Muscle of back (tissue), 11 donors: ENCODE measurements around the gene MPC1. TPM values are rescaled to one million over a fixed set of nuclear protein-coding genes. Genes with fewer than 3 reads are reported as not detected.

Experiments
- DNase-seq, 3 donors: peaks; one replicate each; pipeline versions ENCODE4 v3.0.0 to v3.0.0-alpha.2; 2013
- polyA plus RNA-seq, 10 donors: library from polyadenylated mRNA; unstranded; fragments of 120-200 nt; gene quantifications; one replicate each; pipeline ENCODE4 v1.2.1, GENCODE V29; 2013; ENCODE audit not compliant: insufficient read length in 10 of 10

MPC1 gene
- polyA plus RNA-seq, 10 donors, result 62.7 to 92.1 (median 76.0) TPM

DNA sequence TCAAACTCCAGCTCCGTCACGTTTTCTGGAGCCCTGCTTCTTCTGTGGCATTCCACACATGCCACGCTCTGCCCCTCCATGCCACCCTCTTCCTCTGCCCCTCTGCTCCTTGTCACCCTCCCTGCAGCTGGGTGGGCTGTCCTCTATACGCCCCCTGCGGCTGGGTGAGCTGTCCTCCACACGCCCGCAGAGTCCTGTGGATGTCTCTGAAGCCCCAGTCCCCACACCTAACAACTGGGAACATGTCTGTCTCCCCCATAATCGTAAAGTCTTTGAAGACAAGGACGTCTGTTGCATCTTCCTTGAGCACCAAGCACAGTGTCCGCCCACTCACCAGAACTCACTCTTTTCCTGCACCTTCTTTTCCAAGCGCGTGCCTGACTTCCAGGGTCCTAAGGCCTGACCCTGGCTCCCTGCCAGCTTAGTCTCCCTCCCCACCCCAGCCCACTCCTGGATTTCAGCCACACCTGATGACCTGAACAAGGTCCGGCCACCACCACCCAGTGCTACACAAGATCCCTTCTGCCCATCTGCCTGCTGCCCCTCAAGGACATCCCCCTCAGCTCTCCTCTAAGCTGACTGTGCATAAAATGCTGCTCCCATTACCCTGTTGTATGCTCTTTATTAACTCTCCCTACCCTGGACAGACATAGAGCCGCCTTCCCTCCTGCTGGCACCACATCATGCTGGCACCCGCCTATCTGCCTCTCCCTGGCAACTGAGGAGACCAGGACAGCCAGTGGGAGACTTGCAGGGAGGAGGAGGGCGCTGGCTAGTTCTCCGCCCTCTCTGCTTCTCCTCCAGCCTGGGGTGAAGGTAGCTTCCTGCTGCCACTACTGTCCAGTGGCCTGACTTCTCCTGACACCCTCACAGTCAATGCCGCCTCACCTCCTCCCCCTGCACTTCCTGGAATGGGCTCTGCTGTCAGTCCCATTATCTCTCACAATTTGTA is 63.8 kb downstream of the MPC1 start:
- DNase-seq, result peak in 1 of 3 donors; percentile 22

DNA sequence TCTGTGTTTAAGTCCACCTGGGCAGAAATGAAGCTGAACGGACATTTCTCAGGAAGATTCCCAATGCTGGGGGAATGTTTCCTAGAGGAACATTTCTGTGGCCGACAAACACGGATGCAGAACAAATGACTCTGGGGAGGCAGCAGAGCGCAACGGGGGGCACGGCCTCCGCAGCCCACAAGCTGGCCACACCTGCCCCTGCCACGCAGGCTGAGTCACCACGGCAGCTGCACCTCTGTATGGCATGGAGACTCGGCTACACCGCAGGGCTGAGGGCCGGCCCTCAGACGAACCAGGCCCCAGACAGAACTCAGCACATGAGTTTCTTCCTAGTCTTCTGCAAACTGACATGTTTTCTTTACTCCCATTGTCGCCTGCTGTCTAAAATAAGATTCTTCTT is 64.5 kb downstream of the MPC1 start:
- peak; percentile 44 to 62 (median 58) for DNase-seq

DNA sequence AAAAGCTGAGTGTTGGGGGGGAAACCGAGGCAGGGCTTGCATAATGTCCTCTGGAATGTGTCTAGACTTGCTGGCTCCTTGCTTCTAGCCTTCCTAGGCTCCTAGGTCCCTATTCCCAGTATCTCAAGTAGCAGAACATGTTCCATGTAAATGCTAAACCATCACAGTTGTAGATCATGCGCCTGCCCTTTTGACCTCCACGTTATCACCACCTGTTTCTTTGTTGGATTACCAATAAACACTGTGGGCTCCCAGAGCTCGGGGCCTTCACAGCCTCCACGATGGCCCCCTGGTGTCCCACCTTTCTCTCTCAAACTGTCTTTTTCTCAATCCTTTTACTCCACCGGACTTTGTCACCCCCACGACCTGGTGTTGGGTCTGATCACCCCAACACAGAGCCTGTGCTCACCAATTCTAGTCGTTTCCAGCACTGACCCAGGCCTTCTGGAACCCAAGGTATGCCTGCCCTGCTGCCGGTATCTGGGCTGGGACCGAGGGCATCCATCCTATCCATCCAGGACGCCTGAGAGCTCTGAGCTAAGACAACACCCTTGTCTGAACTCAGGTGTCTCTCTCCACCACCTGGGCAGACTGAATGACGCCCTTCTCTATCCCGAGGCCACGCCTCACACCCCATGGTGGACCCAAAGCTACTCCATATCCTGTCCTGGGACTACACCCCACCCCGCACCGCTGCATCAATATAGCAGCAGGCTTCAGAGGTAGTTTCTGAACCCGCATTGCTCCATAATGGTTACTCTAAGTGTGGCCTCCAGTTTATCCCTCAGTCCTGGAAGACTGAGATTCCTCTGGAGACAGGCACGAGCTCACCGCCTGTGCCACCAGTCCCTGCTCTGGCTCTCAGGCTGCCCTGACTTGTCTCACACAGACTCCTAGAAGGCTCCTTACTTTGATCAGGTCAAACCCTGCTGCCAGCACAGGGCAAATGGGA is 65.2 kb downstream of the MPC1 start:
- no peak for DNase-seq

DNA sequence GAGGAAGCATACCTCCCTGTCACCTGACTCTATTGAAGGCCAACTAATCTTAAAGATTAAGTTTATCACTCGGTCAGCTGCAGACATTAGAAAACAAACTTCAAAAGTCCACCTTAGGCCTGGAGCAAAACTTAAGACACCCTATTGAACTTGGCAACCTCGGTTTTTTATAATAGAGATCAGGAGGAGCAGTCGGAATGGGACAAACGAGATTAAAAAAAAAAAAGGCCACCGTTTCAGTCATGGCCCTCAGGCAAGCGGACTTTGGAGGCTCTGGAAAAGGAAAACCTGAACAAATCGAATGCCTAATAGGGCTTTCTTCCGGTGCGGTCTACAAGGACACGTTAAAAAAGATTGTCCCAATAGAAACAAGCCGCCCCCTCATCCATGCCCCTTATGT is 67.3 kb downstream of the MPC1 start:
- no peak for DNase-seq

Other genes starting within 250 kb of the MPC1 start
- under 1 TPM in 1 of 10 donors, not detected in 9; 0.17 TPM for gene TBXT, start 215.1 kb downstream of the MPC1 start, polyA plus RNA-seq
- 1 to 10 TPM in 1 of 10 donors, under 1 TPM in 9; 0.38 to 1.0 (median 0.70) TPM for gene PRR18, start 74.5 kb downstream of the MPC1 start, polyA plus RNA-seq
- 10 to 100 TPM; 30.2 to 46.2 (median 36.5) TPM for gene SFT2D1, start 40.4 kb downstream of the MPC1 start, polyA plus RNA-seq
- under 1 TPM in 6 of 10 donors, not detected in 4; 0.09 to 0.73 (median 0.20) TPM for gene RAMACL, start 203.7 kb upstream of the MPC1 start, polyA plus RNA-seq
- gene RPS6KA2, start 244.3 kb upstream of the MPC1 start, polyA plus RNA-seq, result 10 to 100 TPM; 22.1 to 31.7 (median 25.4) TPM